ENCODE data around the gene ANKRD11. TPM values are rescaled to one million over a fixed set of nuclear protein-coding genes. Genes with fewer than 3 reads are reported as not detected.
"Not testable (repeated sequence)": the region's sequence is repeated elsewhere in the genome, so short reads cannot be mapped to it uniquely, and the experiment has no call there.

Gene ANKRD11
- total RNA-seq, 1 donor from 2014 or later = 178 TPM

DNA sequence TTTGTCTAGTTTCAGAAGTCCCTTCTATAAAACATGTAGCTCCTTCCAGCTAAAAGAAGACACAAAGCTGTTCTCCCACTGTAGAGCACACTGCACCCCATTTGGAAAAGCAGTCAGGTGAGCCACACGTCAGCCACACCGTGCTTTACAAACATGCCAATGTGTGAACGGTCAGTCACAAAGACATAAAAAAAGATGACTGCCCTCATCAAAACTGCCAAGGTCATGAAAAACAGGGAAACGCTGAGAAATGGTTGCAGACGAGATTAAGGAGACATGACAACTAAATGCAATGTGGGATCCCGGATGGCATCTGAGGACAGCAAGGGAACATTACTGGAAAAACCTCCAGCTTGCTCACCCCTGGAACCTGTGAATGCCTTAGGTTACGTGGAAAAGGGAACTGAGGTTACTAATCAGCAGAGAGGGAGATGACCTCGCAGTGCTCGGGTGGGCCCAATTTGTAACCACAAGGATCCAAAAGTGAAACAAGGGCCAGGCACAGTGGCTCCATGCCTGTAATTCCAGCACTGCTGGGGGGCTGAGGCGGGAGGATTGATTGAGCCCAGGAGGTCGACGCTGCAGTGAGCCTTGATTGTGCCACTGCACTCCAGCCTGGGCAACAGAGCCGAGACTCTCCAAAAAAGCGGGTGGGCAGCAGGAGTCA is 8.1 kb downstream of the ANKRD11 start:
- no peak for DNase-seq (ENCODE audit: extremely low read depth, low read depth, low spot score)

DNA sequence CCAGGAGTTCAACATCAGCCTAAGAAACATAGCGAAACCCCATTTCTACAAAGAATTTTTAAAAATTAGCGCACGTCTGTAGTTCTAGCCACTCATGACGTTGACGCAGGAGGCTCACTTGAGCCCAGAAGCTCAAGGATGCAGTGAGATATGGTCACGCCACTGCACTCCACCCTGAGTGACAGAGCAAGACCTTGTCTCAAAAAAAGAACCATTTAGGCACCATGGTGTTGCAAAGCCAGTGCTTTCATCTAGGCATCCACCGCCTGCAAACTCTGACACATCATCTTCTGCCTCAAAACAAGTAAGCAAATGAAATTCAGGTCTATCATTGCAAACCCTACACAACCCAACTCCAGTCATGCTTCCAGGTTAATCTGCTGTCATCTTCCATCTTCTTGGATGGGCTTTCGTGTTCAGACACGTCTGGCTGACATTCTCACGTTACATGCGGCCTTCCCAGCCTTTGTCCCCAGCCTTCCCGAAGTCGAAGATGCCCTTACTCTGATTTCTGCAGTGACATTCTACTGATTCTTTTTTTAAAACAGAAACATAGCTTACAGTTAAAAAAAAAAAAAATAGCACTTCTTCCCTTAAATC is 8.9 kb downstream of the ANKRD11 start:
- no peak for DNase-seq (ENCODE audit: extremely low read depth, low read depth, low spot score)

DNA sequence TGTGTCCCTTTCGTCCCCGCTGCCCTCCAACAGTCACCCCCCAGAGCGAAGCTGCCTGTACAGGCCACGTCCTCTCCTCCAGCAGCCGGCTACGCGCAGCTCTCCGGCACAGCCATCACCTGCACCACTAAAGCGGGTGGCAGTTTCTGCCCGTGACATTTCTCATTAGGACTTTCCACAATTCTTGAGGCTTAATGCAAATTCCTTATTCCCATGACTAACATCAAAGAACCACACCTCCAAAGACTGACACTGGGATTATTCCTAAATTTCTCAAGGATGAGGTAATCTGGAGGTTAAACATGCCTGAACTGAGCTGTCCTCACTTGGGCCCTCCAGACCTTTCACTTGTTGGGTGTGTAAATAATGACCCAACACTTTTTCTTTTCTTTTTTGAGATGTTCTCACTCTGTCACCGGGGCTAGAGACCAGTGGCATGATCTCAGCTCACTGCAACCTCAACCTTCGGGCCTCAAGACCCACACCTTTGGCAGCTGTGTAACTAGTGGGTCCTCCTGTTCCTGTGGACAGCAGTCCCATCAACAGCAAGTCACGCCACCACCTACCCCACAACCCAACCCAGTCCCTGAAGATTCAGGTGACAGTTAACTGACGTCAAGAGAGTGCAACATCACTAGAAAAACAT is 11.7 kb downstream of the ANKRD11 start:
- no peak for DNase-seq (ENCODE audit: extremely low read depth, low read depth, low spot score)

DNA sequence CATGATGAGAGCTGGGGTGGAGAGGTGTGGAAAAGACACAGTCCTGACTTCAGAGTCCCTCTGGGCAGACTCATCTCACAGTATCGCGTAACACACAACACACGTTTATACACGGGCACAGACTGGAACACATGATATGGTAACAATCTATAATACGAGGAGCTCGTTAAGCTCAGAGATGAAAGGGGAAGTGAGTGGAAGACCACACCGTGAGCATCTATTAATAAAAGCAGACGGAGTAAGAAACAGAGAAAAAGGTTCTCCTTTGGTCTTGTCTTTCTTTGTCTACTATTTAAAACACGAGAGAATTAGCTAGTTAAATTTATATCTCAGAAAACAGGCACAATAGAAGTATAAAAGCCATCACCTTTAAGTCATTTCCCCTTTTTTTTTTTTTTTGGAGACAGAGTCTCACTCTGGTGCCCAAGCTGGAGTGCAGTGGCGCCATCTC is 13.5 kb downstream of the ANKRD11 start:
- DNase-seq (ENCODE audit: extremely low read depth, low read depth, low spot score) = no peak

DNA sequence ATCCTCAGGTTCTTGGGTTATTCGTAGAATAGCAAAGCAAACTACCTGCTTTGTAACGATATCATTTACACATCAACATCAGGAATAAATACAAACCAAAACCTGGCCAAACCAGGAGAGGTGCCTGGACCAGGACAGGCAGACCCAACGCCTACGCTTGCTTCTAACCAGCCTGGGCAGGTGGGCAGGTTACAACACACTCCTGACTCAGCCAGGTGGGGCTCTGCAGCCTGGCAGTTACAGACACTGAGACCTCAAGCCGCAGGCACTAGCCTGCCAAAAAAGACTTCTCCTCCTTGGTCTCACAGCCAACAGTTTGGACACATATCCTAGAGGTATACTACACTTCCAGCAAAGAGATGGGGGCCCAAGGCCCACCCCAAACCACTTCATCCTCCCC is 14.0 kb downstream of the ANKRD11 start:
- DNase-seq (ENCODE audit: extremely low read depth, low read depth, low spot score) = no peak

DNA sequence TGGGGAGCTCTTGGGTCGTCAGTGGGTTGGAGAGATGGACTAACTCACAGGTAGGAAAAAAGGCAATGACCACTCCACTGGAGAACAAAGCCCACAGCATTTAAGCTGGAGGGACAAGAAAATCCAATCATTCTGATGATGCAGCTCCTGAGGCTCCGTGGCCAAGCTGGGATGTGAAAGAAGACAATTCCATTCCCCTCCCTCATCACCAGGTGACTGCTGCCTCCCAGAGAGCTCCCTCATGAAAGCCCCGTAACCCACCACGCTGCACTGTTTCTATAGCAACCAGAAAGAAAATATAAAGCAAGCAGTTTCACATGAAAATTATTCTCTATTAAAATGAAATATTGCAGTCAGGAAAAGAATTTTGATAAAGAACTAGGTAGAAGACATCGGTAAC is 15.2 kb downstream of the ANKRD11 start:
- DNase-seq (ENCODE audit: extremely low read depth, low read depth, low spot score) = no peak

DNA sequence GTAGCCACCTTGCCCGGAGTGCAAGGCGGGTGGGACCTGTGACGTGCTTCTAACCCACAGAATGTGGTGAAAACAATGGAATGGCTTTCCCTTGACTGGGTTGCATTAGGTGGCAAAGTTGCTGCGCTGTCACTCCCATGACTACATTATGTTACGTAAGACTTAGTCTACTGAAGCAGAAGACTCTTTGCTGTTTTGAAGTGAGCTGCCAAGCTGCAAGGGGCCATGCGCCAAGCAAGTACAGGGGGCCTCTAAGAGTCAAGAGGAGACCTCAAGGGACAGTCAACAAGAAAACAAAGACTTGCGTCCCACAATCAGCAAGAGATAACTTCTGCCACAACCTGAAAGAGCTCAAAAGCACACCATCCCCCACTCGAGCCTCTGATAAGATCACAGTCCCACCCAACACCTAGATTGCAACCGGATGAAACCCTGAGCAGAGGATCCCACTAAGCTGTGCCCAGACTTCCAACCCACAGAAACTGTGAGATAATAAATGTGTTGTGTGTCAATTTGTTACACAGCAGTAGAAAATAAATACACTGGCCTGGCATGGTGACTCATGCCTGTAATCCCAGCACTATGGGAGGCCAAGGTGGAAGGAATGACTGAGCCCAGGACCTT is 16.5 kb downstream of the ANKRD11 start:
- no peak for DNase-seq (ENCODE audit: extremely low read depth, low read depth, low spot score)

DNA sequence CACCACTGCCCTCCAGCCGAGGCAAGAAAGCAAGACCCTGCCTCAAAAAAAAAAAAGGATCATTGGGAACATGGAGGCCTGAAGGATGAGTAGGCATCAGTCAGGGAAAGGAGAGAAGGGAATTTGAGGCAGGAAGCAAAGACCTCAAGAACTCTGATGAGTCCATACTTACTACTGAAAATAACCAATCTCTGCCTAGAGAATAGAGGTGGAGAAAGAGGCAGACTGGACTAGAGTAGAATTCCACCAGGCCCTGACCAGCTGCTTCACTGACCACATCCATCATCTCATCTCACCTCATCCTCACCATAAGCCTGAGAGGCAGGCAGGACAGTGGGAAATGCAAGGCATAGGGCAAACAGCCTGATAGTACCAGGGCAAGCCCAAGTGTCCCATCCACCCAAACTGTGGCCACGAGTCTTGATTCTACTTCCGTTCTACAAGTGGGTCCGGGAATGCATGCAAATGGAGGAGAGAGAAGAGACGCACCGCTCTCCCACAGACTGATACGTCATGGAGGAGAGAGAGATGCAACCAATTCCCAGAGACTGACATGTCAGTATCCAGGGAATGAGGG is 17.1 kb downstream of the ANKRD11 start:
- no peak for DNase-seq (ENCODE audit: extremely low read depth, low read depth, low spot score)

DNA sequence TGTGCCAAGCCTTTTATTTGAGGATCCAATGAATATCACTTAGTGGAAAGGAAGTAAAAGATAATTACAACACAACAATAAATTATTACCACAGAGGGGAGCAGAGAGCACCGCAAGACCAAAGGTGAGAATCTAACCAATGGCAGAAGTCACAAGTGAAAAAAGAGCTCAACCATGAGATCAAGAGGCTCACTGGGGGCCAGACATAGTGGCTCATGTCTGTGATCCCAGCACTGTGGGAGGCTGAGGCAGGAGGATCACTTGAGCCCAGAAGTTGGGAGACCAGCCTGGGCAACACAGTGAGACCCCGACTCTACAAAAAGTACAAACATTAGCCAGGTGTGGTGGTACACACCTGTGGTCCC is 17.7 kb downstream of the ANKRD11 start:
- DNase-seq (ENCODE audit: extremely low read depth, low read depth, low spot score) = no peak

DNA sequence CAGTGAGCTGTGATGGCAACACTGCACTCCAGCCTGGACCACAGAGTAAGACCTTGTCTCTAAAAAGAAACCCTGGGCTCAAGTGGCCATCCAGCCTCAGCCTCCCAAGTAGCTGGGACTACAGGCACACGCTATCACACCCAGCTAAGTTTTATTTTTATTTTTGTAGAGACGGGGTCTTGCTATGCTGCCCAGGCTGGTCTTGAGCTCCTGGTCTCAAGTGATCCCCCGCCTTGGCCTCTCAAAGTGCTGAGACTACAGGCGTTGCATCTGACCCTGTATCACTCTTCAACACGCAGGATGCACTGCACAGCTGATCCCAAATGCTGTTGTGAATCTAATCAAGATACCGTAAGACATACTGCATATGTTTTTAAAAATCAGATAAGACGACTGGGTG is 23.0 kb downstream of the ANKRD11 start:
- DNase-seq (ENCODE audit: extremely low read depth, low read depth, low spot score) = no peak

DNA sequence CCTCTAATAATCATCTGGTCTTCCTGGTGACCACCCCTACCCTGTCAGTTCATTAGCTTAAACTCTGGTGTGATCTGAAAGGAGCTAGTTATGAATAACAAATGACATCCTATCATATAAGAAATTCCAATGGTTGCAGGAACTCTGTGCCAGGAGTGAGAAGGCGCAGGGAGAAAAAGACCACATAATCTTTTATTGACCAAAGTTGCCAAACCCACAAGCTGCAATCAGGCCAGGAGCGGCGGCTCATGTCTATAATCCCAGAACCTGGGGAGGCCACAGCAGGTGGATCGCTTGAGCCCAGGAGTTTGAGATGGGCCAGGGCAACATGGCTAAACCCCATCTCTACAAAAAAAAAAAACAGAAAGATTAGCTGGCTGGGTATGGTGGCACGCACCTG is 23.4 kb downstream of the ANKRD11 start:
- no peak for DNase-seq (ENCODE audit: extremely low read depth, low read depth, low spot score)

DNA sequence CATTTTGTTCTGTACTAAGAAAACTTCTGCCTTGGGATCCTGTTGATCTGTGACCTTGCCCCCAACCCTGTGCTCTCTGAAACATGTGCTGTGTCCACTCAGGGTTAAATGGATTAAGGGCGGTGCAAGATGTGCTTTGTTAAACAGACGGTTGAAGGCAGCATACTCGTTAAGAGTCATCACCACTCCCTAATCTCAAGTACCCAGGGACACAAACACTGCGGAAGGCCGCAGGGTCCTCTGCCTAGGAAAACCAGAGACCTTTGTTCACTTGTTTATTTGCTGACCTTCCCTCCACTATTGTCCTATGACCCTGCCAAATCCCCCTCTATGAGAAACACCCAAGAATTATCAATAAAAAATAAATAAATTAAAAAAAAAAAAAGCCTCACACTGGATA is 27.0 kb downstream of the ANKRD11 start:
- not testable (repeated sequence) for DNase-seq (ENCODE audit: extremely low read depth, low read depth, low spot score)

DNA sequence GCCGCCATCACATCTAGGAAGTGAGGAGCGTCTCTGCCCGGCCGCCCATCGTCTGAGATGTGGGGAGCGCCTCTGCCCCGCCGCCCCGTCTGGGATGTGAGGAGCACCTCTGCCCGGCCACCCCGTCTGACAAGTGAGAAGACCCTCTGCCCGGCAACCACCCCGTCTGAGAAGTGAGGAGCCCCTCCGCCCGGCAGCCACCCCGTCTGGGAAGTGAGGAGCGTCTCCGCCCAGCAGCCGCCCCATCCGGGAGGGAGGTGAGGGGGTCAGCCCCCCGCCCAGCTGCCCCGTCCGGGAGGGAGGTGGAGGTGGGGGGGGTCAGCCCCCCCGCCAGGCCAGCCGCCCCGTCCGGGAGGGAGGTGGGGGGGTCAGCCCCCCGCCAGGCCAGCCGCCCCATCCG is 27.7 kb downstream of the ANKRD11 start:
- DNase-seq (ENCODE audit: extremely low read depth, low read depth, low spot score) = not testable (repeated sequence)

DNA sequence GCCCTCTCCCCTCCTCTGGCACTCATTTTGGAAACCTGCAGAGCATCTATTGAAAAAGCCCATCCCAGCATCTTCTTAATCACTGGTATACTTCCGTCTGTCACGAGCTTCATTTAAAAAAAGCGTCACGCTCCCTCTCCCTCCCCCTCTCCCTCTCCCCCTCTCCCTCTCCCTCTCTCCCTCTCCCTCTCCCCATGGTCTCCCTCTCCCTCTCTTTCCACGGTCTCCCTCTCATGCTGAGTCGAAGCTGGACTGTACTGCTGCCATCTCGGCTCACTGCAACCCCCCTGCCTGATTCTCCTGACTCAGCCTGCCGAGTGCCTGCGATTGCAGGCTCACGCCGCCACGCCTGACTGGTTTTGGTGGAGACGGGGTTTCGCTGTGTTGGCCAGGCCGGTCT is 28.5 kb downstream of the ANKRD11 start:
- not testable (repeated sequence) for DNase-seq (ENCODE audit: extremely low read depth, low read depth, low spot score)

DNA sequence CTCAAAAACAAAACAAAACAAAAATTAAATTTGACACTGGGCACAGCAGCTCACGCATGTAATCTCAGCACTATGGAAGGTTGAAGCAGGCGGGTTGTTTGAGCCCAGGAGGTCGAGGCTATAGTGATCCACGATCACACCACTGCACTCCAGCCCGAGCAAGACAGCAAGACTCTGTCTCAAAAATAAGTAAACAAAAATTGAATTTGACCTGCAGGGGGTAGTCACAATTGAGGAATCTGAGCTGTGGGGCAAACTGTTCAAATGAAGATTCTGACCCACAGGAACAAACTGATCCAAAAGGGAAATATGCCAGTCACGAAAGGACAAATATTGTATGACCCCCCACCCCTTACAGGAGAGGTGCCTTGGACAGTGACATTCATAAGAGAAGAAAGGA is 29.8 kb downstream of the ANKRD11 start:
- no peak for DNase-seq (ENCODE audit: extremely low read depth, low read depth, low spot score)

DNA sequence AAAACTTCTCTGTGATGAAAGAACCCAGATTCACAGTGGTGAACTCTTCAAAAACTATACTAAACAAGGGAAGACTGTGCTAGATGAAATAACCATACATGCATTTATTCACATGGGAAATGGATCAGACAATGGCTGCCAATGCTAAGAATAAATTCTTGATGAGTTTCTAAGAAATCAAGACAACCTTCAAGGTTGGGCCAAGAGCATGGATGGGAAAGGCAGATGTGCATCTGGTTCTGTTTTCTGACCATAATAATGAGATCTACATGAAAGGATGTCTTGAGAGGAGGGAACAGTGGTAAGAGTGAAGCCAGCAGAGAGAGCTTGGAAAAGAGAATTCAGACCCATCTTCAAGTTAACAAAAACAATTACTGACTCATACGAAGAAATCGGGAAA is 31.4 kb downstream of the ANKRD11 start:
- no peak for DNase-seq (ENCODE audit: extremely low read depth, low read depth, low spot score)

DNA sequence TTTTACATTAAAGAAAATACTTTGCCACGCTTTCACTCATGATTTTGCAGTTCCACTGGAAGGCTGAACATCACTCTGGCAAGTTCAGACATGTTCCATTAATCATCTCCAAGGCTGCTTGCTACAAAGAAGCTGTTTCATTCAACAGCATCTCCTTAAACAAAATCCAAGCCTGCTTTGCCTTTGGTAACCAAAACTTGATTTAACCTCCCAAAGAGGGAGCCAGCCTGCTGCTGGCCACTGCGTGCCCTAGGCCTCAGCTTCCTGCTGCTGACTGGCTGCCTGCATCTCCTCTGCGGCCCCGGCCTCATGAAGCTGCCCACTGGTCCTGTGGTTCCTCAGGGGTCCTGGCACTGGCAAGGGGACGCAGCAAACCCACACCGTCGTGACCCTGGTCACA is 31.8 kb downstream of the ANKRD11 start:
- no peak for DNase-seq (ENCODE audit: extremely low read depth, low read depth, low spot score)

DNA sequence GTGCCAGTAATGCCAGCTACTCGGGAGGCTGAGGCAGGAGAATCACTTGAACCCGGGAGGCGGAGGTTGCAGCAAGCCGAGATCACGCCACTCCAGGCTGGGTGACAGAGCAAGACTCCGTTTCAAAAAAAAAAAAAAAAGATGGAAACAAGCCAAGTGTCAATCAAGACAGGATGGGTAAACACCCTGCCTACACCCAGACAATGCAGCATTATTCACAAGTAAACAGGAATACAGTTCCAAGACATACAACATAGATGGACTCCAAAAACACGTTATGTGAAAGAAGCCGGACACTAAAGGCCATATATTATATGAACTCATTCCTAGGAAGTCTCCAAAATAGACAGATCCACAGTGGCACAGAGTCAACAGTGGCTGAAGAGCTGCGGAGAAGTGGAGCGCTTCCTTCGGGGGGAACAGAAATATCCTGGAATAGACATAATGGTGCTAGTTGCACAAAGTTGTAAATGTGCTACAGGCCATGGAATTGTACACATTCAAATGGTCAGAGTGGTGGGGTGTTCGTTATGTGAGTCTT is 33.9 kb downstream of the ANKRD11 start:
- DNase-seq (ENCODE audit: extremely low read depth, low read depth, low spot score) = no peak

DNA sequence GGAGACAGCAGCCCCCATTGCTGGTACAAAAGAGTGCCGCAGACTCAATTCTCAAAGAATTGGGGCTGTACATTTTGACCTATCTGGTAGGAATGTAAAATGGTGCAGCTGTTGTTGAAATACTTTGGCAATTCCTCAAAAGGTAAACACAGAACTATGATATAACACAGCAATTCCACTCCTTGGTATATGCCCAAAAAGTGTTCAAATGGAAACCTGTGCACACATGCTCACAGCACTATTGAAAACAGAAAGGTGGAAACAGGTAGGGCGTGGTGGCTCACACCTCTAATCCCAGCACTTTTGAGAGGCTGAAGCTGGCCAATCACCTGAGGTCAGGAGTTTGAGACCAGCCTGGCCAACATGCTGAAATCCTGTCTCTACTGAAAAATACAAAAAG is 34.7 kb downstream of the ANKRD11 start:
- no peak for DNase-seq (ENCODE audit: extremely low read depth, low read depth, low spot score)

DNA sequence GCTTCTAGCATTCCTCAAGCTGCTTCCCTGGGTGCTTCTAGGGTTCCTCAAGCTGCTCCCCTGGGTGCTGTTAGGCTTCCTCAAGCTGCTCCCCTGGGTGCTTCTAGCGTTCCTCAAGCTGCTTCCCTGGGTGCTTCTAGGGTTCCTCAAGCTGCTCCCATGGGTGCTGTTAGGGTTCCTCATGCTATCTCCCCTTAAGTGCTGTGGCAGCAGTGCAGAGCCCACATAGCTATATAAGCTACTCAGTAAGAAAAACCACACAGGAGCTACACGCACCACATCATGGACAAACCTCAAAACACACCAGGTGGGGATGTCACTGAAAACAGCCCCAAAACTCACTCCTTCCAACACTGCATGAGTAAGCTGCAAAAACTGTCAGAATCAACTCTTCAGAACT is 35.2 kb downstream of the ANKRD11 start:
- no peak for DNase-seq (ENCODE audit: extremely low read depth, low read depth, low spot score)
